Astrocyte of the cerebellum (primary cell): ENCODE results near the gene TMEM181.
"Not testable (repeated sequence)": the region's sequence is repeated elsewhere in the genome, so short reads cannot be mapped to it uniquely, and the experiment has no call there.

ENCODE experiments used
- DNase-seq: peaks from one replicate; pipeline ENCODE4 v3.0.0-alpha.2; 2011; ENCODE audit warnings: low read depth
- H3K4me3 ChIP-seq: 2 replicates; pipeline ENCODE4 v1.5.1; 2011; ENCODE audit warnings: mild to moderate bottlenecking, low read depth, low read length, moderate library complexity
- in situ Hi-C: cut with HindIII; loops from 2 replicates; pipeline ENCODE4 v1.10.0; 2017; ENCODE audit warnings: low sequenced_read_pairs
- TF ChIP-seq, protein P1 (sequence below): IDR thresholded peaks from 2 replicates; pipeline ENCODE4 v1.5.1; 2012; ENCODE audit warnings: low read length, low read depth, moderate library complexity, mild to moderate bottlenecking; ENCODE audit errors: missing control alignments

TMEM181 gene

DNA sequence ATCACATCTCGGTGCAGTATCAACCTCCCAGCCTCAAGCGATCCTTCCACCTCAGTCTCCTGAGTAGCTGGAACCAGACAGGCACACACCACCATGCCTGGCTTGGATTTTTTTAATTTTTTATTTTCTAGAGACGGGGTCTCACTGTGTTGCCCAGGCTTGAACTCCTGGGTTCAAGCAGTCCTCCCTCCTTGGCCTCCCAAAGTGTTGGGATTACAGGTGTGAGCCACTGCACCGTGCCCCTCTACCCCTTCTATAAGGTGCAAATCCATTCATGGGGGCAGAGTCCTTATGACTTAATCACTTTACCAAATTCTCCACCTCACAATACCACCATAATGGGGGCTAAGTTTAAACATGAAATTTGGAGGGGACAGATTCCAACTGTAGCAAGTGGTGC lies 37.7 kb downstream of the TMEM181 start:
- DNase-seq, result no peak
- no peak overlapping the region for H3K4me3 ChIP-seq
- in situ Hi-C loops, result no loop called here
- TF ChIP-seq, protein P1, sequence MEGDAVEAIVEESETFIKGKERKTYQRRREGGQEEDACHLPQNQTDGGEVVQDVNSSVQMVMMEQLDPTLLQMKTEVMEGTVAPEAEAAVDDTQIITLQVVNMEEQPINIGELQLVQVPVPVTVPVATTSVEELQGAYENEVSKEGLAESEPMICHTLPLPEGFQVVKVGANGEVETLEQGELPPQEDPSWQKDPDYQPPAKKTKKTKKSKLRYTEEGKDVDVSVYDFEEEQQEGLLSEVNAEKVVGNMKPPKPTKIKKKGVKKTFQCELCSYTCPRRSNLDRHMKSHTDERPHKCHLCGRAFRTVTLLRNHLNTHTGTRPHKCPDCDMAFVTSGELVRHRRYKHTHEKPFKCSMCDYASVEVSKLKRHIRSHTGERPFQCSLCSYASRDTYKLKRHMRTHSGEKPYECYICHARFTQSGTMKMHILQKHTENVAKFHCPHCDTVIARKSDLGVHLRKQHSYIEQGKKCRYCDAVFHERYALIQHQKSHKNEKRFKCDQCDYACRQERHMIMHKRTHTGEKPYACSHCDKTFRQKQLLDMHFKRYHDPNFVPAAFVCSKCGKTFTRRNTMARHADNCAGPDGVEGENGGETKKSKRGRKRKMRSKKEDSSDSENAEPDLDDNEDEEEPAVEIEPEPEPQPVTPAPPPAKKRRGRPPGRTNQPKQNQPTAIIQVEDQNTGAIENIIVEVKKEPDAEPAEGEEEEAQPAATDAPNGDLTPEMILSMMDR, result no peak

DNA sequence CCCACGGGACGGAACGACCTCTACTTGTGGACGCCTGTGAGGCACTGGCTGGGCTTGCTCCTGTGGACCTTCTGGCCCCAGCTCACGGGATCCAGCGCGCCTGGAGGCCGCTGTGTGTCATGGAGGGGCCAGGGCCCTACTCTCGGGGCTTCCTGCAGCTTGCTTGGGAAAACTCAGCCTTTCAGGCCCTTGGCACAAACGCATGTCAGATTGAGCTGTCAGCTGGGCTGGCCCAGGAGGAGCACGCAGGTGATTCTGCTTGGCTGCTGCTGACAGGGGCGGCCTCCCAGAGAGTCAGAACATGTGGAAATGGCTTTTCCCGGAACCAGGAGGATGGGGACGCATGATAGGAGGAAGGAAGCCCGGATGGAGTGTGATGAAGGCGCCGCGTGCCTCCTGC lies 39.7 kb downstream of the TMEM181 start:
- in situ Hi-C loops, result no loop called here
- no peak overlapping the region for H3K4me3 ChIP-seq
- TF ChIP-seq, protein P1, result no peak
- no peak for DNase-seq

DNA sequence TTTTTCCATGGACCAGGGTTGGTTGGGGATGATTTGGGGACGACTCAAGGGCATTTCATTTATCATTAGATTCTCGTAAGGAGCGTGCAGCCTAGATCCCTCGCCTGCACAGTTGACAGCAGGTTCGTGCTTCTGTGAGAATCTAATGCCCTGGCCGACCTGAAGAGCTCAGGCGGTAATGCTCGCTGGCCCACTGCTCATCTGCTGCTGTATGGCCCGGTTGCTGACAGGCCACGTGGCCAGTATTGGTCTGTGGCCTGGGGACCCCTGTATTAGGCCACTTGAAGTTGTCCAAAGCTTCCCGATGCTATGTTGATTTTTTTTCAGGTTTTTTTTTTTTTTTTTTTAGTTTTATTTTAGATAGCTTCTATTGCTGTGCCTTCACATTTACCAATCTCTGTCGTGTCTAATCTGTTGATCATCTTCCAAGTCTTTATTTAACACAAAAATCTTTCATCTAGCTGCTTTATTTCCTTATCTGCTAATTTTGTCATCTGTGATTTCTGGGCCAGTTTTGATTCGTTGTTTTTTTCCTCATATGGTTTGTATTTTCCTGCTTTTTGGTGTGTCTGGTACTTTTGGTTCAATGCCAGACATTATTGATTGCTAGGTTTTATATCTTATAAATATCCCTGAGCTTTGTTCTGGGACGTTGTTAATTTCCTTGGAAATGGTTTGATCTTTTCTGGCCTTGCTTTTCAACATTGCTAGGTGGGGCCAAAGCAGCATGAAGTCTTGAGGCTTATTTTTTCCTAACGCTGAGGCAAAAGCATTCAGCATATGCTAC lies 43.6 kb downstream of the TMEM181 start:
- in situ Hi-C loops, result no loop called here
- DNase-seq, result no peak
- TF ChIP-seq, protein P1, result no peak
- no peak overlapping the region for H3K4me3 ChIP-seq

DNA sequence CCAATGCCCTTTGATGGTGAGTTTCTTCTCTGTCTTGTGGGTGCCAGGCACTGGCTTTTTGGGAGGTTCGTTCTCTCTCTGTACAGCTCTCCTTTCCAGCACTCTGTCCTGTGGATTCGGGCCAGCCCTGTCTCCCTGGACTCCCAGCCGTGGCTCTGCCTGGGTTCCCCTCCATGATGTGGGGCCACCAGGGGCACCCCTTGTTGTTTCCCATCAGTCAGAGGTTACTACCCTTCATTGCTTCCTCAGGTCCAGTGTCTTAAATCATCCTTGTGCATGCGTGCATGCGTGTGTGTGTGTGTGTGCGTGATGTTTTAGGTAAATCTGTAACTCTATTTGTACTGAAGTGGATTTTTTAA lies 44.1 kb downstream of the TMEM181 start:
- TF ChIP-seq, protein P1, result no peak
- H3K4me3 ChIP-seq, result no peak overlapping the region
- DNase-seq, result no peak
- in situ Hi-C loops, result no loop called here

DNA sequence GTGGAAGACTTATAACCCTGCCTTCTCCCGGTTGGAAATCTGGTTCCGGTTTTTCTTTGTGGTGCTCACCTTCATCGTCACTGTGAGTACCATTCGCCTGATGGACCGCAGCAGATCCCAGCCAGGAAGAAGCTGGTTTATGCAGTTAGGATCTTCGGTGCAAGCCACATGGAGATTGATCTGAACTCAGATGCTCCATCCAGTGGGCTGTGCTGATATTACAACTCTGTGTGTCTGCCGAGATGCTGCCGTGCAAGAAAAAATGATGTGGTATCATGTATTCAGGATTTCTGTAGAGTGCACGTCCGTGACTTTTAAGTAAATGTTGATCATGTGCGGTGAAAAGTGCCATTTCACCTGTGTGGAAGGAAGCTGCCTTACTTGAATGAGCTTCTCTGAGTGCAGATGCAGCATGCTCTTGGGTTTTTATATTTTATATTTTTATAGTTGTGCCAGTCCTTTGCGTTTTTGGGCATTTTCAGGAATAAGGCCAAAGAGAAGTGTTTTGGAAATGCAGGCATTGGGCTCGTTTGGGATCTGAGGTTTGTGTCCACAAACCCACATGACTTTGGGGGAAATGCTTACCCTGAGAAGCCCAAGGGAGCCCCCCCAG lies 45.5 kb downstream of the TMEM181 start:
- in situ Hi-C loops, result no loop called here
- H3K4me3 ChIP-seq, result no peak overlapping the region
- TF ChIP-seq, protein P1, result peak; percentile 78
- DNase-seq, result peak; percentile 67

DNA sequence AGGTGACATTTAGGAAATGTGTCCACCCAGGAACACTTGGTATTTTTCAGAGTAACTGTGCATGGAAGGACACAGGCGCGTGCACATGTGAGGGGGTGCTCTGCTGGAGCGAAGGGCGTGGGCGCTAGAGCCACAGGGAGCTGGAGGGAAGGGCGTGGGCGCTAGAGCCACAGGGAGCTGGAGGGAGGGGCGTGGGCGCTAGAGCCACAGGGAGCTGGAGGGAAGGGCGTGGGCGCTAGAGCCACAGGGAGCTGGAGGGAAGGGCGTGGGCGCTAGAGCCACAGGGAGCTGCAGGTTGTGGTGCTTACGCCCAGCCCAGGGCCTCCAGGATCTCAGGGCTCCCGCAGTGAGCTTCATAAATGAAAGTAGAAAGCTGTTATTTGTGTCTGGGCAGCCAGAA lies 46.1 kb downstream of the TMEM181 start:
- H3K4me3 ChIP-seq, DNase-seq, in situ Hi-C loops: not testable (repeated sequence)

DNA sequence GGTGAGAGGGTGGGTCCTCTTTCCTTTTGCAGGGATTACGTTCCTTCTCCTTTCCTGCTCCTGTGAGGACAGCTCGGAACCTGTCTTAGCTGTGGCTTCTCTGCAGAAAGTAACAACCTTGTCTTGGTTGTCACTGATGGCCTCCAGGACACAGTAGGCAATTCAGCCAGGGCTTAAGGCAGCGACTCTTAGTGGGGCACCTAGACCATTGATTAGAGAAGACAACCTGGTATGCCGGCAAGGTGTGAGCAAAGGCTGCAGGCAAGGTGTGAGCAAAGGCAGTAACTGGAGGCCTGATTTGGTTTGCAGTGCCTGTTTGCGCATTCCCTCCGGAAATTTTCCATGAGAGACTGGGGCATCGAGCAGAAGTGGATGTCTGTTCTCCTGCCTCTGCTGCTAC lies 47.0 kb downstream of the TMEM181 start:
- DNase-seq, result no peak
- in situ Hi-C loops, result no loop called here
- no peak overlapping the region for H3K4me3 ChIP-seq
- TF ChIP-seq, protein P1, result no peak
